GM10266 (cell line): ENCODE data around the gene LIMS2.

Experiments used
- DNase-seq: peaks from one replicate; pipeline ENCODE4 v3.0.0; 2012; ENCODE audit errors: extremely low spot score
- CTCF ChIP-seq: IDR thresholded peaks from 2 replicates; pipeline ENCODE4 v1.5.1; 2012; ENCODE audit warnings: mild to moderate bottlenecking, low read depth; ENCODE audit not compliant: control insufficient read depth, insufficient read depth; ENCODE audit errors: missing control alignments

The LIMS2 gene

GRCh38 chr2:127642706-127643438, 32.5 kb downstream of the LIMS2 start:
- TF ChIP-seq CTCF = no peak
- no peak for DNase-seq

DNA sequence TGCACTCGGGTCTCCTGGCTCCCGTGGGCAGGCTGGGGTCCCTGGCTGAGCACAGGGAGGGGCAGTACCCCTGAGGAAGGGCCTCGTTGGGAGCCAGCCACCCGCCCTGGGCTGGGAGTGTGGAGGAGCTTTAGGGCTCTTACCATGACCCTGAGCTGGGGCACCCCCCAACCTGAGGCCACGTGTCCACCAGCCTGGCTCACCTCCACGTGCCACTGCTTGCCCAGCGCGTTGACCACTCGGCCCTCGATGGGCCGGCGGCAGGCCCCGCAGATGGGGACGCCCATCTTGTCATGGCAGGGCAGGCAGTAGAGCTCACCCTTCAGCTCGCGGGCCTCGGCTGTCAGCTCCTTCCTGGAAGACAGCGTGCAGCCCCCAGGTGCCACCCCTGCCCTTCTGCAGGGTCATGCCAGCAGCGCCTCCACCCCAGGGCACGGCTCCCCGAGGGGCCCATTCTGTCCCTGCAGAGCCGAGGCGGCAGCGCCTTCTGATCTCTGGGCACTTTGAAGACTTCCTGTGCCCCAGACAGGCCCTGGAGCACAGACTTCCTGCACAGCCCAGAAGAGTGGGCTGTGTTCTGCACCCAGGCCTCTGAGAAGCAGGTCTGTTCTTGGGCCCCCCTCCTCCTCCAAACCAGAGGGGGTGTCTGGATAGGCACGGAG, 33.4 kb downstream of the LIMS2 start:
- DNase-seq = no peak
- no peak for TF ChIP-seq CTCF

GRCh38 chr2:127641133-127641532, 34.2 kb downstream of the LIMS2 start:
- no peak for TF ChIP-seq CTCF
- no peak for DNase-seq

DNA sequence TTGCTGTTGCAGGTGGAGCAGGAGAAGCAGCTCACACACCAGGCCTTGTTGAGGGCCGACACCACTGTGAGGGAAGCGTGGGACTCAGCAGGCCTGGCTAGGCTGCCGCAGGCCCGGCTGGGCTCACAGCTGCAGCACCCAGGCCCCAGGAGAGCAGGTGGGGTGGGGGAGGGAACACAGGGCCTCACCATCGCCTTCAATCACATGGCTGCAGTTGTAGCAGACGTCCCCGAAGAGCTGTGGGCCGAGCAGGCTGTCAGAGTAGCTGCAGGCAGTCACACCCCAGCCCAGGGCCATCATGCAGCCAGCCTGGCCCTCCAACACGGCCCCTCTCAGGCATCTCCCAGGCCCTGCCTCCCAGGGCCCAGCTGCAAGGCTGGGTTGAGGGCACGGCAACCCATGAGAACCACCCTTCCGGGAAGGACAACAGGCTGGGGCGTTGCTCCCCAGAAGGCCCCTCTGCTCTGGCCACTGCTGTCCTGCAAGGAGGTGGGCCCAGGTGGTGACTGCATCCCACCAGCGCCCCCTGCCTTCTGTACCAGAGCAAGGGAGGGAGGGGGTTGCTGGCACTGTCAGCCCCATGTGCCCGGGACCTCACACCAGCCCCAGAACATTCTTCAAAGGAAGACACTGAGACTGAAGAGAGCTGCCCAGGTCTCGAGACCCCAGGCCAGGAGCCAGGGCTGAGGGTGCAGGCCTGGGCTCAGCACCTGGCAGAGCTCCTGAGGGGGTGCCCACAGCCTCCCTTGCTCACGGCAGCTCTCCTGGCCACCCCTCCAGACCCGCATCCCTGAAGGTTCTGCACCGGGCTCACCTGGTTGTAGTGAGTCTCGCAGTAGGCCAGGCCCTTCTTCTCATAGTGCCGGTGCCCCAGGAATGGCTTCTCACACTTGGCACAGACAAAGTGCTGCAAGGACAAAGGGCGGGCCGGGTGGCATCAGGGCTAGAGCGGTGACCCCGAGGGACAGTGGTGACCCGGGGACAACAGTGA, 35.0 kb downstream of the LIMS2 start:
- DNase-seq = peak; percentile 65
- peak; percentile 41 for TF ChIP-seq CTCF

- no peak for DNase-seq
- TF ChIP-seq CTCF = no peak
These were observed 36.2 kb downstream of the LIMS2 start for GRCh38 chr2:127639111-127639474.

DNA sequence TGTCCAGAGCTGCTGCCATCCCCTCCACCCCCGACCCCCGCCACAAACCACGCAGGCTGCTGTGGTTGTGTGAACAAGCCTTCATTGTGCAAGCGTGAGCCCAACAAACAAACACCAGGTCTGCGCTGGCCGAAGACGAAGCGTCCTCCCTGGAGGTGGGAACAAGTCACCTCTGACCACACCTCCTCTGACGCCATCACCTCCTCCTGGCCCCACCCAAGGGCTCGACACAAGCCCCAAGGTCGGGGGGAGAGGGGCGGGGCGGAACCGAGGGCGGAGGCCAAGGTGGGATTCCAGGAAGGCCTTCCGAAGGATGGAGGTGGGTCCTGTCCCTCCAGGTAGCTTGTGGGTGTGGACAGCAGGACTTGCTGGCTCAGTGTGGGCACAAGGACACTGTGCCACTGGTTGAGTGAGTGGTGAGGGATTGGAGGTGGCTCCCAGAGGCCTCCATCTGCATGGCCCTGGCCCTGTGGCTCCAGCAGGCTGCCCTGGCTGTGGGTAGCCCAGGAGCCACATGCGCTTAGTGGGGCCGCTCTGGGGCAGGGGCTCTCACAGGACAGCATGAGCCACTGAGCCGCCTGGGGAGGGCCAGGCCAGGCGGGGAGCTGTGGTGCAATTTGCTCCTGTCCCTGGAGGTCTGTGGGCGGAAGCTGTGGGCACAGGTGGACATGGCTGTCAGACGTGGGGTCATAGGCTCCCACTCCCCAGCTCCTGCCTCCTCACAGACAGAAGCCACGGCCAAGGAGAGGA, 36.8 kb downstream of the LIMS2 start:
- no peak for DNase-seq
- TF ChIP-seq CTCF = no peak
